GM23338 (cell line): ENCODE data around the gene FGF4. TPM values are rescaled to one million over a fixed set of nuclear protein-coding genes. Genes with fewer than 3 reads are reported as not detected.

Experiments used
- CTCF ChIP-seq, 2 experiments: fragments of 200-600 bp in 1 of 2; sonication (generic) in 1 of 2; conservative IDR thresholded peaks; 2 replicates each; pipeline versions ENCODE4 v1.5.1 to v1.6.1; 2016 to 2017; ENCODE audit warnings: antibody characterized with exemption in 2 of 2, low read depth in 2 of 2, mild to moderate bottlenecking in 2 of 2, moderate library complexity in 1 of 2
- NANOG ChIP-seq: IDR thresholded peaks from 2 replicates; pipeline ENCODE4 v1.6.1; 2016; ENCODE audit warnings: antibody characterized with exemption, borderline replicate concordance
- REST ChIP-seq: IDR thresholded peaks from one replicate; pipeline ENCODE4 v1.6.1; 2018; ENCODE audit warnings: antibody characterized with exemption; ENCODE audit not compliant: unreplicated experiment
- ZNF114 ChIP-seq: fragments of 250-450 bp; sonication (Bioruptor Pico); IDR thresholded peaks from 2 replicates; pipeline ENCODE4 v1.5.0; 2020; ENCODE audit warnings: mild to moderate bottlenecking, moderate library complexity
- ZNF331 ChIP-seq: fragments of 250-450 bp; sonication (Bioruptor Pico); IDR thresholded peaks from 2 replicates; pipeline ENCODE4 v1.5.0; 2020; ENCODE audit warnings: low read depth, mild to moderate bottlenecking, moderate library complexity
- ZNF462 ChIP-seq: fragments of 250-450 bp; sonication (Bioruptor Pico); IDR thresholded peaks from 2 replicates; pipeline ENCODE4 v1.5.0; 2020; ENCODE audit warnings: mild to moderate bottlenecking, moderate library complexity
- polyA plus RNA-seq: library from polyadenylated mRNA; unstranded; fragments of >200 nt; fragmentation: Nextera tagmentation; extraction: Ambion mirVana; gene quantifications from 2 replicates; pipeline ENCODE4 v1.2.1, GENCODE V29; 2016
- total RNA-seq: library from RNA; depleted of rRNA; stranded (reverse); fragments of >200 nt; shearing (Covaris generic); gene quantifications from 2 replicates; pipeline ENCODE4 v1.2.3, GENCODE V29; 2014

Gene FGF4
- total and polyA plus RNA-seq, 2 experiments from 2014 or later, result 4.8 to 13.1 TPM

GRCh38 chr11:69791276-69792180 is 16.4 kb upstream of the FGF4 start (continued):
- no peak for TF ChIP-seq ZNF462 (CRISPR knock-in tag)
- no peak for TF ChIP-seq ZNF331
- TF ChIP-seq REST, result no peak
- TF ChIP-seq ZNF114 (CRISPR knock-in tag), result no peak
- TF ChIP-seq NANOG, result no peak
- no peak for TF ChIP-seq CTCF (conservative IDR thresholded peaks at IDR 0.05; ENCODE audit: low read depth in 2 of 2)
